GM12878 (cell line): ENCODE measurements around the gene BFSP2. TPM values are rescaled to one million over a fixed set of nuclear protein-coding genes. Genes with fewer than 3 reads are reported as not detected.

Experiments used
- BRCA1 ChIP-seq: IDR thresholded peaks from 2 replicates; pipeline ENCODE4 v1.6.1; 2011; ENCODE audit warnings: low read depth, low read length, improper control_type of control experiment
- IKZF2 ChIP-seq, 2 experiments: fragments of 450-650 bp; IDR thresholded peaks; 2 replicates each; pipeline ENCODE4 v1.6.1; 2017; ENCODE audit warnings: mild to moderate bottlenecking in 2 of 2, moderate library complexity in 2 of 2
- MEF2A ChIP-seq: IDR thresholded peaks from 2 replicates; pipeline ENCODE4 v1.6.1; 2011; ENCODE audit warnings: low read depth, mild to moderate bottlenecking, low read length, moderate library complexity; ENCODE audit not compliant: insufficient read depth
- MEF2B ChIP-seq: fragments of 450-650 bp; IDR thresholded peaks from 2 replicates; pipeline ENCODE4 v1.6.1; 2018; ENCODE audit warnings: mild to moderate bottlenecking, moderate library complexity; ENCODE audit not compliant: partially characterized antibody, poor library complexity, severe bottlenecking
- NR2F1 ChIP-seq: fragments of 450-650 bp; conservative IDR thresholded peaks from 2 replicates; pipeline ENCODE4 v1.6.1; 2017; ENCODE audit warnings: mild to moderate bottlenecking
- PAX5 ChIP-seq: IDR thresholded peaks from 2 replicates; pipeline ENCODE4 v1.6.1; 2011; ENCODE audit warnings: low read depth, low read length, borderline replicate concordance
- POLR2AphosphoS5 ChIP-seq: IDR thresholded peaks from 2 replicates; pipeline ENCODE4 v1.6.1; 2011; ENCODE audit warnings: mild to moderate bottlenecking, low read length, inconsistent platforms
- RB1 ChIP-seq: fragments of 450-650 bp; formaldehyde crosslinking; IDR thresholded peaks from 2 replicates; pipeline ENCODE4 v1.6.1; 2017; ENCODE audit warnings: mild to moderate bottlenecking, borderline replicate concordance
- RBBP5 ChIP-seq: fragments of 200-600 bp; sonication (generic); conservative IDR thresholded peaks from 2 replicates; pipeline ENCODE4 v1.6.1; 2016
- STAT1 ChIP-seq: fragments of 450-650 bp; conservative IDR thresholded peaks from 2 replicates; pipeline ENCODE4 v1.6.1; 2014; ENCODE audit warnings: antibody characterized with exemption, mild to moderate bottlenecking
- STAT3 ChIP-seq: IDR thresholded peaks from 2 replicates; pipeline ENCODE4 v1.6.1; 2011; ENCODE audit warnings: low read depth, low read length, improper control_type of control experiment
- TCF12 ChIP-seq: IDR thresholded peaks from 2 replicates; pipeline ENCODE4 v1.6.1; 2011; ENCODE audit warnings: low read depth, mild to moderate bottlenecking, low read length
- TCF3 ChIP-seq: IDR thresholded peaks from 2 replicates; pipeline ENCODE4 v1.6.1; 2012; ENCODE audit warnings: low read depth, mild to moderate bottlenecking, low read length, borderline replicate concordance; ENCODE audit not compliant: insufficient read depth
- YY1 ChIP-seq: IDR thresholded peaks from 2 replicates; pipeline ENCODE4 v1.6.1; 2011; ENCODE audit warnings: low read depth, mild to moderate bottlenecking, low read length
- ZNF217 ChIP-seq: fragments of 450-650 bp; IDR thresholded peaks from 2 replicates; pipeline ENCODE4 v1.6.1; 2017; ENCODE audit warnings: antibody characterized with exemption, mild to moderate bottlenecking
- ZNF622 ChIP-seq: fragments of 450-650 bp; IDR thresholded peaks from 2 replicates; pipeline ENCODE4 v1.6.1; 2017; ENCODE audit warnings: mild to moderate bottlenecking, inconsistent platforms
- polyA plus RNA-seq, 11 experiments: library from polyadenylated mRNA; depleted of rRNA in 4 of 11; unstranded in 6 of 11; stranded (reverse) in 5 of 11; fragments of >200 nt; fragmentation: Nextera tagmentation in 4 of 11; fragmentation: Illumina TruSeq in 1 of 11; extraction: Ambion mirVana in 4 of 11; extraction: Trizol in 1 of 11; gene quantifications; 1 replicate in 1 of 11; 2 replicates in 10 of 11; pipeline versions ENCODE4 v1.2.1 to v1.2.3, GENCODE V29; 2011 to 2016; ENCODE audit warnings: inconsistent platforms in 2 of 11, missing spikeins in 2 of 11, low read depth in 1 of 11
- total RNA-seq, 4 experiments: library from RNA; depleted of rRNA in 3 of 4; stranded (reverse); fragments of >200 nt in 3 of 4; fragmentation: Illumina TruSeq in 1 of 4; extraction: Trizol in 1 of 4; gene quantifications; 2 replicates each; pipeline versions ENCODE4 v1.2.1 to v1.2.3, GENCODE V29; 2013 to 2021
- TF ChIP-seq, protein P1 (sequence below): fragments of 450-650 bp; conservative IDR thresholded peaks from 2 replicates; pipeline ENCODE4 v1.6.1; 2017; ENCODE audit warnings: mild to moderate bottlenecking, moderate library complexity
- TF ChIP-seq, protein P2 (sequence below): fragments of 450-650 bp; IDR thresholded peaks from 2 replicates; pipeline ENCODE4 v1.6.1; 2017; ENCODE audit warnings: mild to moderate bottlenecking
- TF ChIP-seq, protein P3 (sequence below): fragments of 450-650 bp; formaldehyde crosslinking; IDR thresholded peaks from 2 replicates; pipeline ENCODE4 v1.4.0; 2022; ENCODE audit warnings: mild to moderate bottlenecking, moderate library complexity
- TF ChIP-seq, protein P4 (sequence below): IDR thresholded peaks from 2 replicates; pipeline ENCODE4 v1.6.1; 2012; ENCODE audit warnings: low read depth, low read length, improper control_type of control experiment
- TF ChIP-seq, protein P5 (sequence below): IDR thresholded peaks from 2 replicates; pipeline ENCODE4 v1.6.1; 2011; ENCODE audit warnings: borderline replicate concordance, low read depth, mild to moderate bottlenecking, moderate library complexity, mixed read lengths, low read length; ENCODE audit not compliant: insufficient read depth; ENCODE audit errors: extremely low read length

The BFSP2 gene
- total and polyA plus RNA-seq, 10 of the 15 experiments (the other 5 are each of a cell fraction or from before 2014, with no cell fraction given) = 1.5 to 20.4 (median 7.3) TPM

DNA sequence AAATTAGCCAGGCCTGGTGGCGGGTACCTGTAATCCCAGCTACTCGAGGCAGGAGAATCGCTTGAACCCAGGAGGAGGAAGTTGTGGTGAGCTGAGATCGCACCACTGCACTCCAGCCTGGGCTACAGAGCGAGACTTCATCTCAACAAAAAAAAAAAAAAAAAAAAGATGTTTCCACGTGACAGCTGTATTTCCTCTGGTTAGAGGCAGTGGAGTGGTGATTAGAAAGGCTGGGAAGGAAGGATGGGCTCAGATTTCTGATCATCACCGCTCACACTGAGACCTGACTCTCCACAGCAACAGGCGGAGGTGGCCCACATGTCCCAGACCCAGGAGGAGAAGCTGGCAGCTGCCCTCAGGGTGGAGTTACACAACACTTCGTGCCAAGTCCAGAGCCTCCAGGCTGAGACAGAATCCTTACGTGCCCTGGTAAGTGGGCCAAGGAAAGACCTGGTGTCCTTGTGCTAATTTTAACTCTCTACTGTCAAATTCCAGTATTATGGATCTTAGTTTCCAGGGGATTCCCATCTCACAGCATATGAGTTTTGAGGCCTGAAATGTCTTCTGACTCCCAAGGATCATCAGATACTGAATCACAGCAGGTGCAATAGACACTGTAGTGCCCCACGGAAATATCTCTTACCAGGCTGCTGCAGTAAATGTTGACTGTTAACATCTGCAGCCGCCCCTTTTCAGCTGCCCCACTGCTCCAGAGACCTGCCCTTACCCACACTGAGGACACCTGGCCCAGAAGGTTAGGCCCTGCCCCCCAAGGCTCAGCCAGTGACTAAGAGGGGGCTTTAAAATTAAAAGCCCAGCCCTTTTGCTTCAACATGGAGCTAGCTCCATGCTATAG lies 66.9 kb downstream of the BFSP2 start (continued):
- TF ChIP-seq, protein P1, sequence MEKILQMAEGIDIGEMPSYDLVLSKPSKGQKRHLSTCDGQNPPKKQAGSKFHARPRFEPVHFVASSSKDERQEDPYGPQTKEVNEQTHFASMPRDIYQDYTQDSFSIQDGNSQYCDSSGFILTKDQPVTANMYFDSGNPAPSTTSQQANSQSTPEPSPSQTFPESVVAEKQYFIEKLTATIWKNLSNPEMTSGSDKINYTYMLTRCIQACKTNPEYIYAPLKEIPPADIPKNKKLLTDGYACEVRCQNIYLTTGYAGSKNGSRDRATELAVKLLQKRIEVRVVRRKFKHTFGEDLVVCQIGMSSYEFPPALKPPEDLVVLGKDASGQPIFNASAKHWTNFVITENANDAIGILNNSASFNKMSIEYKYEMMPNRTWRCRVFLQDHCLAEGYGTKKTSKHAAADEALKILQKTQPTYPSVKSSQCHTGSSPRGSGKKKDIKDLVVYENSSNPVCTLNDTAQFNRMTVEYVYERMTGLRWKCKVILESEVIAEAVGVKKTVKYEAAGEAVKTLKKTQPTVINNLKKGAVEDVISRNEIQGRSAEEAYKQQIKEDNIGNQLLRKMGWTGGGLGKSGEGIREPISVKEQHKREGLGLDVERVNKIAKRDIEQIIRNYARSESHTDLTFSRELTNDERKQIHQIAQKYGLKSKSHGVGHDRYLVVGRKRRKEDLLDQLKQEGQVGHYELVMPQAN = no peak
- TF ChIP-seq, protein P2, sequence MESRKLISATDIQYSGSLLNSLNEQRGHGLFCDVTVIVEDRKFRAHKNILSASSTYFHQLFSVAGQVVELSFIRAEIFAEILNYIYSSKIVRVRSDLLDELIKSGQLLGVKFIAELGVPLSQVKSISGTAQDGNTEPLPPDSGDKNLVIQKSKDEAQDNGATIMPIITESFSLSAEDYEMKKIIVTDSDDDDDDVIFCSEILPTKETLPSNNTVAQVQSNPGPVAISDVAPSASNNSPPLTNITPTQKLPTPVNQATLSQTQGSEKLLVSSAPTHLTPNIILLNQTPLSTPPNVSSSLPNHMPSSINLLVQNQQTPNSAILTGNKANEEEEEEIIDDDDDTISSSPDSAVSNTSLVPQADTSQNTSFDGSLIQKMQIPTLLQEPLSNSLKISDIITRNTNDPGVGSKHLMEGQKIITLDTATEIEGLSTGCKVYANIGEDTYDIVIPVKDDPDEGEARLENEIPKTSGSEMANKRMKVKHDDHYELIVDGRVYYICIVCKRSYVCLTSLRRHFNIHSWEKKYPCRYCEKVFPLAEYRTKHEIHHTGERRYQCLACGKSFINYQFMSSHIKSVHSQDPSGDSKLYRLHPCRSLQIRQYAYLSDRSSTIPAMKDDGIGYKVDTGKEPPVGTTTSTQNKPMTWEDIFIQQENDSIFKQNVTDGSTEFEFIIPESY = no peak
- no peak for TF ChIP-seq STAT3
- TF ChIP-seq NR2F1 = no peak
- TF ChIP-seq, protein P3, sequence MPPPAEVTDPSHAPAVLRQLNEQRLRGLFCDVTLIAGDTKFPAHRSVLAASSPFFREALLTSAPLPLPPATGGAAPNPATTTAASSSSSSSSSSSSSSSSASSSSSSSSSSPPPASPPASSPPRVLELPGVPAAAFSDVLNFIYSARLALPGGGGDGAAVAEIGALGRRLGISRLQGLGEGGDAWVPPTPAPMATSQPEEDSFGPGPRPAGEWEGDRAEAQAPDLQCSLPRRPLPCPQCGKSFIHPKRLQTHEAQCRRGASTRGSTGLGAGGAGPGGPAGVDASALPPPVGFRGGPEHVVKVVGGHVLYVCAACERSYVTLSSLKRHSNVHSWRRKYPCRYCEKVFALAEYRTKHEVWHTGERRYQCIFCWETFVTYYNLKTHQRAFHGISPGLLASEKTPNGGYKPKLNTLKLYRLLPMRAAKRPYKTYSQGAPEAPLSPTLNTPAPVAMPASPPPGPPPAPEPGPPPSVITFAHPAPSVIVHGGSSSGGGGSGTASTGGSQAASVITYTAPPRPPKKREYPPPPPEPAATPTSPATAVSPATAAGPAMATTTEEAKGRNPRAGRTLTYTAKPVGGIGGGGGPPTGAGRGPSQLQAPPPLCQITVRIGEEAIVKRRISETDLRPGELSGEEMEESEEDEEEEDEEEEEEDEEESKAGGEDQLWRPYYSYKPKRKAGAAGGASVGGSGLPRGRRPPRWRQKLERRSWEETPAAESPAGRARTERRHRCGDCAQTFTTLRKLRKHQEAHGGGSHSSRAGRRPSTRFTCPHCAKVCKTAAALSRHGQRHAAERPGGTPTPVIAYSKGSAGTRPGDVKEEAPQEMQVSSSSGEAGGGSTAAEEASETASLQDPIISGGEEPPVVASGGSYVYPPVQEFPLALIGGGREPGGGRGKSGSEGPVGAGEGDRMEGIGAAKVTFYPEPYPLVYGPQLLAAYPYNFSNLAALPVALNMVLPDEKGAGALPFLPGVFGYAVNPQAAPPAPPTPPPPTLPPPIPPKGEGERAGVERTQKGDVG = no peak
- TF ChIP-seq PAX5 = no peak
- no peak for TF ChIP-seq RB1
- TF ChIP-seq MEF2B = no peak
- TF ChIP-seq, protein P4, sequence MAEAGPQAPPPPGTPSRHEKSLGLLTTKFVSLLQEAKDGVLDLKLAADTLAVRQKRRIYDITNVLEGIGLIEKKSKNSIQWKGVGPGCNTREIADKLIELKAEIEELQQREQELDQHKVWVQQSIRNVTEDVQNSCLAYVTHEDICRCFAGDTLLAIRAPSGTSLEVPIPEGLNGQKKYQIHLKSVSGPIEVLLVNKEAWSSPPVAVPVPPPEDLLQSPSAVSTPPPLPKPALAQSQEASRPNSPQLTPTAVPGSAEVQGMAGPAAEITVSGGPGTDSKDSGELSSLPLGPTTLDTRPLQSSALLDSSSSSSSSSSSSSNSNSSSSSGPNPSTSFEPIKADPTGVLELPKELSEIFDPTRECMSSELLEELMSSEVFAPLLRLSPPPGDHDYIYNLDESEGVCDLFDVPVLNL = no peak
- TF ChIP-seq STAT1 = no peak
- TF ChIP-seq POLR2AphosphoS5 = no peak
- peak; percentile 56; the same call in 1 of the 2 replicates for TF ChIP-seq TCF12
- TF ChIP-seq, protein P5, sequence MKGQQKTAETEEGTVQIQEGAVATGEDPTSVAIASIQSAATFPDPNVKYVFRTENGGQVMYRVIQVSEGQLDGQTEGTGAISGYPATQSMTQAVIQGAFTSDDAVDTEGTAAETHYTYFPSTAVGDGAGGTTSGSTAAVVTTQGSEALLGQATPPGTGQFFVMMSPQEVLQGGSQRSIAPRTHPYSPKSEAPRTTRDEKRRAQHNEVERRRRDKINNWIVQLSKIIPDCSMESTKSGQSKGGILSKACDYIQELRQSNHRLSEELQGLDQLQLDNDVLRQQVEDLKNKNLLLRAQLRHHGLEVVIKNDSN = peak; percentile 29
- no peak for TF ChIP-seq BRCA1
- TF ChIP-seq MEF2A = no peak
- TF ChIP-seq RBBP5 = no peak
- TF ChIP-seq YY1 = no peak
- no peak for TF ChIP-seq ZNF217
- TF ChIP-seq IKZF2 (IDR thresholded peaks at IDR 0.05) = peak in 1 of 2 experiments; percentile 32; a peak in 1 of 4 replicates
- TF ChIP-seq TCF3 = no peak
- no peak for TF ChIP-seq ZNF622
